PC-9 (cell line): ENCODE measurements around the gene RAB11FIP5. TPM values are rescaled to one million over a fixed set of nuclear protein-coding genes. Genes with fewer than 3 reads are reported as not detected.

Source experiments
- BruUV-seq: library from RNA; stranded (reverse); fragments of 400-500 nt; replicated peaks from 2 replicates; lab custom pipeline; 2021; lab: Mats Ljungman, UMichigan
- CTCF ChIA-PET: fragments of 300-600 bp; sonication (Branson Sonifier 250); formaldehyde crosslinking; loops from one replicate; lab custom pipeline; 2022; ENCODE audit warnings: antibody characterized with exemption; lab: Charles Lee
- POLR2A ChIA-PET: fragments of 300-600 bp; sonication (Branson Sonifier 250); formaldehyde crosslinking; loops from one replicate; lab custom pipeline; 2022; ENCODE audit warnings: antibody characterized with exemption; ENCODE audit not compliant: unreplicated experiment; lab: Charles Lee
- DNase-seq, 2 experiments: peaks; one replicate each; pipeline versions ENCODE4 v3.0.0 to v3.0.0-alpha.2; 2015 to 2022; ENCODE audit warnings: mixed read lengths in 1 of 2
- H2AFZ ChIP-seq: fragments of 200-600 bp; sonication (generic); 2 replicates; pipeline ENCODE4 v1.8.1; 2017; ENCODE audit warnings: antibody characterized with exemption
- H3F3A ChIP-seq: fragments of 200-600 bp; sonication (generic); 2 replicates; pipeline ENCODE4 v1.8.1; 2017; ENCODE audit warnings: antibody characterized with exemption, mild to moderate bottlenecking, low read depth; ENCODE audit not compliant: insufficient read depth
- H3K27ac ChIP-seq: fragments of 200-600 bp; sonication (generic); 2 replicates; pipeline ENCODE4 v1.6.1; 2016; ENCODE audit warnings: mixed run types
- H3K27me3 ChIP-seq: fragments of 200-600 bp; sonication (generic); 2 replicates; pipeline ENCODE4 v1.6.1; 2016; ENCODE audit warnings: low read depth, mixed run types; ENCODE audit not compliant: insufficient read depth
- H3K36me3 ChIP-seq: fragments of 200-600 bp; sonication (generic); 2 replicates; pipeline ENCODE4 v1.6.1; 2016; ENCODE audit warnings: low read depth, mixed run types
- H3K4me1 ChIP-seq: fragments of 200-600 bp; sonication (generic); replicated peaks from 2 replicates; pipeline ENCODE4 v1.6.1; 2016; ENCODE audit warnings: mixed run types; ENCODE audit not compliant: insufficient read depth
- H3K4me2 ChIP-seq: fragments of 200-600 bp; sonication (generic); 2 replicates; pipeline ENCODE4 v1.6.1; 2017; ENCODE audit warnings: mixed run types
- H3K4me3 ChIP-seq: fragments of 200-600 bp; sonication (generic); 2 replicates; pipeline ENCODE4 v1.6.1; 2016; ENCODE audit warnings: mixed run types
- H3K79me2 ChIP-seq: fragments of 200-600 bp; sonication (generic); 2 replicates; pipeline ENCODE4 v1.6.1; 2017; ENCODE audit warnings: low read depth, mixed run types
- H3K9me2 ChIP-seq: fragments of 200-600 bp; sonication (generic); 2 replicates; pipeline ENCODE4 v1.8.1; 2017; ENCODE audit warnings: mild to moderate bottlenecking; ENCODE audit not compliant: insufficient read depth
- H3K9me3 ChIP-seq: fragments of 200-600 bp; sonication (generic); 2 replicates; pipeline ENCODE4 v1.8.1; 2016; ENCODE audit warnings: low read depth; ENCODE audit not compliant: insufficient read depth
- H4K20me1 ChIP-seq: fragments of 200-600 bp; sonication (generic); 2 replicates; pipeline ENCODE4 v1.8.1; 2017; ENCODE audit not compliant: insufficient read depth
- EZH2 ChIP-seq: fragments of 200-600 bp; sonication (generic); IDR thresholded peaks from 2 replicates; pipeline ENCODE4 v1.8.0; 2017; ENCODE audit warnings: antibody characterized with exemption, low read depth
- intact Hi-C: fragments of 100-400 bp; cut with micrococcal nuclease; formaldehyde crosslinking; loops from one replicate; pipeline ENCODE4 v1.10.0; 2022; ENCODE audit not compliant: unreplicated experiment
- total RNA-seq: library from RNA; stranded (reverse); gene quantifications from 2 replicates; pipeline ENCODE4 v1.2.3, GENCODE V29; 2021
- TF ChIP-seq, protein P1 (sequence below): fragments of 200-600 bp; sonication (generic); conservative IDR thresholded peaks from 2 replicates; pipeline ENCODE4 v1.6.1; 2017; ENCODE audit warnings: mixed run types, antibody characterized with exemption, mild to moderate bottlenecking, moderate library complexity

Gene RAB11FIP5
- total RNA-seq, 1 experiment from 2014 or later: 25.0 TPM

GRCh38 chr2:73054980-73055379 is 57.8 kb downstream of the RAB11FIP5 start:
- Histone ChIP-seq H3K4me1 (no peaks in the 10 kb centered on the region), H3K36me3 (peaks cover 13% of the 10 kb centered on the region; the same call in 1 of the 2 replicates), H3K9me3 (peaks cover 7% of the 10 kb centered on the region; the same call in 1 of the 2 replicates), H3K79me2 (no peaks in the 10 kb centered on the region), H3K27me3 (no peaks in the 10 kb centered on the region), H4K20me1 (no peaks in the 10 kb centered on the region), H3K9me2 (no peaks in the 10 kb centered on the region), H3K4me3 (no peak overlapping the region), H3K27ac (no peak overlapping the region), H3K4me2 (no peak overlapping the region), H3F3A (no peaks in the 10 kb centered on the region), H2AFZ (no peak overlapping the region)
- TF ChIP-seq, protein P1, sequence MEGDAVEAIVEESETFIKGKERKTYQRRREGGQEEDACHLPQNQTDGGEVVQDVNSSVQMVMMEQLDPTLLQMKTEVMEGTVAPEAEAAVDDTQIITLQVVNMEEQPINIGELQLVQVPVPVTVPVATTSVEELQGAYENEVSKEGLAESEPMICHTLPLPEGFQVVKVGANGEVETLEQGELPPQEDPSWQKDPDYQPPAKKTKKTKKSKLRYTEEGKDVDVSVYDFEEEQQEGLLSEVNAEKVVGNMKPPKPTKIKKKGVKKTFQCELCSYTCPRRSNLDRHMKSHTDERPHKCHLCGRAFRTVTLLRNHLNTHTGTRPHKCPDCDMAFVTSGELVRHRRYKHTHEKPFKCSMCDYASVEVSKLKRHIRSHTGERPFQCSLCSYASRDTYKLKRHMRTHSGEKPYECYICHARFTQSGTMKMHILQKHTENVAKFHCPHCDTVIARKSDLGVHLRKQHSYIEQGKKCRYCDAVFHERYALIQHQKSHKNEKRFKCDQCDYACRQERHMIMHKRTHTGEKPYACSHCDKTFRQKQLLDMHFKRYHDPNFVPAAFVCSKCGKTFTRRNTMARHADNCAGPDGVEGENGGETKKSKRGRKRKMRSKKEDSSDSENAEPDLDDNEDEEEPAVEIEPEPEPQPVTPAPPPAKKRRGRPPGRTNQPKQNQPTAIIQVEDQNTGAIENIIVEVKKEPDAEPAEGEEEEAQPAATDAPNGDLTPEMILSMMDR: no peak
- TF ChIP-seq EZH2: no peak
- POLR2A ChIA-PET: no interaction called here
- CTCF ChIA-PET: no interaction called here
- no TSS peak for BruUV-seq
- no peak for DNase-seq
- intact Hi-C loops: no loop called here

GRCh38 chr2:73053316-73054114 is 59.2 kb downstream of the RAB11FIP5 start:
- no peak for DNase-seq
- Histone ChIP-seq H3K36me3 (peaks cover 13% of the 10 kb centered on the region; the same call in 1 of the 2 replicates), H3K4me2 (no peak overlapping the region), H3K4me3 (no peak overlapping the region), H3K9me2 (no peaks in the 10 kb centered on the region), H4K20me1 (no peaks in the 10 kb centered on the region), H3K4me1 (no peaks in the 10 kb centered on the region), H3K27ac (no peak overlapping the region), H3F3A (no peaks in the 10 kb centered on the region), H3K27me3 (no peaks in the 10 kb centered on the region), H3K79me2 (no peaks in the 10 kb centered on the region), H3K9me3 (peaks cover 7% of the 10 kb centered on the region; the same call in 1 of the 2 replicates), H2AFZ (no peak overlapping the region)
- CTCF ChIA-PET: no interaction called here
- intact Hi-C loops: no loop called here
- TF ChIP-seq, protein P1: no peak
- TF ChIP-seq EZH2: no peak
- POLR2A ChIA-PET: no interaction called here
- no TSS peak for BruUV-seq

DNA sequence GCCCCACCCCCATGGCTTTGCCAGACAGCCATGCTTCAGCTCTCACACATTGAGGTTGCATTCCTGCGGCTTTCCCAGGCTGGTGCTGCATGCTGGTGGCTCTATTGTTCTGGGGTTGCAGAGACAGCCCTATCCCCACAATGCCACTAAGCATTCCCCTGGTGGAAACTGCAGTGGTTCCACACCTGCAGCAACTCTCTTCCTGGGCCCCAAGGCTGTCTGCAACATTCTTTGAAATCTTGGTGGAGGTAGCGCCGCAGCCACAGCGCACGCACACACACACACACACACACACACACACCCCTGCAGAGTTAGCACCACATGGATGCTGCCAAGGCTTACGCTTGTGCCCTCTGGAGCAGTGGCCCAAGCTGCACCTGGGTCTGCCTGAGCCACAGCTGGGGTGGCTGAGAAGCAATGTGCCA is 62.6 kb downstream of the RAB11FIP5 start:
- intact Hi-C loops: no loop called here
- ChIA-PET CTCF (no interaction called here), POLR2A (no interaction called here)
- no peaks in the 10 kb centered on the region for H3K36me3 ChIP-seq
- H3K4me1 ChIP-seq: no peaks in the 10 kb centered on the region
- no peak overlapping the region for H3K27ac ChIP-seq
- H4K20me1 ChIP-seq: no peaks in the 10 kb centered on the region; the same call in 1 of the 2 replicates
- TF ChIP-seq EZH2: no peak
- TF ChIP-seq, protein P1: no peak
- H3F3A ChIP-seq: no peaks in the 10 kb centered on the region
- BruUV-seq: no TSS peak
- H3K4me3 ChIP-seq: no peak overlapping the region
- H2AFZ ChIP-seq: no peak overlapping the region
- no peaks in the 10 kb centered on the region for H3K79me2 ChIP-seq
- no peak overlapping the region for H3K4me2 ChIP-seq
- no peaks in the 10 kb centered on the region for H3K9me2 ChIP-seq
- no peaks in the 10 kb centered on the region for H3K27me3 ChIP-seq
- no peaks in the 10 kb centered on the region for H3K9me3 ChIP-seq
- no peak for DNase-seq
